ENCODE data around the gene TNFRSF4.

The TNFRSF4 gene

GRCh38 chr1:1162597-1163537, 51.1 kb downstream of the TNFRSF4 start:
- Histone ChIP-seq H3K9ac (ENCODE audit: insufficient read length, low read depth) (no peak overlapping the region), H3K4me1 (ENCODE audit: insufficient read depth, insufficient read length) (no peaks in the 10 kb centered on the region), H3K27me3 (ENCODE audit: insufficient read depth, insufficient read length) (no peaks in the 10 kb centered on the region), H3K36me3 (ENCODE audit: insufficient read depth, insufficient read length, low read length) (no peaks in the 10 kb centered on the region), H3K9me3 (ENCODE audit: insufficient read depth, low read length) (no peaks in the 10 kb centered on the region), H3K4me3 (ENCODE audit: insufficient read length, low read depth) (no peak overlapping the region)
- DNase-seq (ENCODE audit: low read depth, low spot score) = no peak
- TF ChIP-seq YY1 (IDR thresholded peaks at IDR 0.05; ENCODE audit: insufficient read depth, insufficient read length) = no peak
- no peak for TF ChIP-seq ZNF274 (IDR thresholded peaks at IDR 0.05; ENCODE audit: low read depth, low read length)
- no peak for TF ChIP-seq SUZ12 (IDR thresholded peaks at IDR 0.05; ENCODE audit: extremely low read depth, insufficient read depth, insufficient read length)

GRCh38 chr1:1161683-1162079, 52.3 kb downstream of the TNFRSF4 start:
- no peak for DNase-seq (ENCODE audit: low read depth, low spot score)
- Histone ChIP-seq H3K36me3 (ENCODE audit: insufficient read depth, insufficient read length, low read length) (no peaks in the 10 kb centered on the region), H3K9me3 (ENCODE audit: insufficient read depth, low read length) (no peaks in the 10 kb centered on the region), H3K9ac (ENCODE audit: insufficient read length, low read depth) (no peak overlapping the region), H3K4me1 (ENCODE audit: insufficient read depth, insufficient read length) (no peaks in the 10 kb centered on the region), H3K4me3 (ENCODE audit: insufficient read length, low read depth) (no peak overlapping the region), H3K27me3 (ENCODE audit: insufficient read depth, insufficient read length) (no peaks in the 10 kb centered on the region)
- TF ChIP-seq ZNF274 (IDR thresholded peaks at IDR 0.05; ENCODE audit: low read depth, low read length) (no peak), YY1 (IDR thresholded peaks at IDR 0.05; ENCODE audit: insufficient read depth, insufficient read length) (no peak), SUZ12 (IDR thresholded peaks at IDR 0.05; ENCODE audit: extremely low read depth, insufficient read depth, insufficient read length) (no peak)
